Calu3 (cell line): ENCODE measurements around the gene RAPSN. TPM values are rescaled to one million over a fixed set of nuclear protein-coding genes. Genes with fewer than 3 reads are reported as not detected.

Experiments used
- BruUV-seq: library from RNA; stranded (reverse); fragments of 400-500 nt; replicated peaks from 2 replicates; lab custom pipeline; 2021; lab: Mats Ljungman, UMichigan
- CTCF ChIA-PET: fragments of 300-600 bp; sonication (Branson Sonifier 250); formaldehyde crosslinking; loops from one replicate; lab custom pipeline; 2022; ENCODE audit warnings: antibody characterized with exemption; lab: Charles Lee
- DNase-seq: peaks from one replicate; pipeline ENCODE4 v3.0.0; 2022
- H3K27ac Mint-ChIP-seq: one replicate; pipeline ENCODE4 v1.8.0; 2022; ENCODE audit warnings: mixed read lengths; ENCODE audit not compliant: unreplicated experiment
- H3K27me3 Mint-ChIP-seq: one replicate; pipeline ENCODE4 v1.8.0; 2022; ENCODE audit warnings: mixed read lengths; ENCODE audit not compliant: unreplicated experiment
- H3K36me3 Mint-ChIP-seq: one replicate; pipeline ENCODE4 v1.8.0; 2022; ENCODE audit warnings: mild to moderate bottlenecking, moderate library complexity, mixed read lengths; ENCODE audit not compliant: insufficient read depth, unreplicated experiment
- H3K4me1 Mint-ChIP-seq: one replicate; pipeline ENCODE4 v1.8.0; 2022; ENCODE audit warnings: mild to moderate bottlenecking, low read depth, mixed read lengths; ENCODE audit not compliant: unreplicated experiment
- H3K4me3 Mint-ChIP-seq: one replicate; pipeline ENCODE4 v1.8.0; 2022; ENCODE audit warnings: mild to moderate bottlenecking, low read depth, moderate library complexity, mixed read lengths; ENCODE audit not compliant: unreplicated experiment
- H3K9me3 Mint-ChIP-seq: one replicate; pipeline ENCODE4 v1.8.0; 2022; ENCODE audit warnings: low read depth, mixed read lengths; ENCODE audit not compliant: unreplicated experiment
- intact Hi-C: fragments of 100-400 bp; cut with micrococcal nuclease; formaldehyde crosslinking; loops from one replicate; pipeline ENCODE4 v1.10.0; 2022; ENCODE audit not compliant: unreplicated experiment
- total RNA-seq: library from RNA; stranded (reverse); gene quantifications from 2 replicates; pipeline ENCODE4 v1.2.3, GENCODE V29; 2022
- TF ChIP-seq, protein P1 (sequence below): fragments of 200-600 bp; IDR thresholded peaks from one replicate; pipeline ENCODE4 v1.8.0; 2022; ENCODE audit warnings: antibody characterized with exemption; ENCODE audit not compliant: unreplicated experiment

The RAPSN gene
- total RNA-seq, 1 experiment from 2014 or later, result 1.8 TPM

DNA sequence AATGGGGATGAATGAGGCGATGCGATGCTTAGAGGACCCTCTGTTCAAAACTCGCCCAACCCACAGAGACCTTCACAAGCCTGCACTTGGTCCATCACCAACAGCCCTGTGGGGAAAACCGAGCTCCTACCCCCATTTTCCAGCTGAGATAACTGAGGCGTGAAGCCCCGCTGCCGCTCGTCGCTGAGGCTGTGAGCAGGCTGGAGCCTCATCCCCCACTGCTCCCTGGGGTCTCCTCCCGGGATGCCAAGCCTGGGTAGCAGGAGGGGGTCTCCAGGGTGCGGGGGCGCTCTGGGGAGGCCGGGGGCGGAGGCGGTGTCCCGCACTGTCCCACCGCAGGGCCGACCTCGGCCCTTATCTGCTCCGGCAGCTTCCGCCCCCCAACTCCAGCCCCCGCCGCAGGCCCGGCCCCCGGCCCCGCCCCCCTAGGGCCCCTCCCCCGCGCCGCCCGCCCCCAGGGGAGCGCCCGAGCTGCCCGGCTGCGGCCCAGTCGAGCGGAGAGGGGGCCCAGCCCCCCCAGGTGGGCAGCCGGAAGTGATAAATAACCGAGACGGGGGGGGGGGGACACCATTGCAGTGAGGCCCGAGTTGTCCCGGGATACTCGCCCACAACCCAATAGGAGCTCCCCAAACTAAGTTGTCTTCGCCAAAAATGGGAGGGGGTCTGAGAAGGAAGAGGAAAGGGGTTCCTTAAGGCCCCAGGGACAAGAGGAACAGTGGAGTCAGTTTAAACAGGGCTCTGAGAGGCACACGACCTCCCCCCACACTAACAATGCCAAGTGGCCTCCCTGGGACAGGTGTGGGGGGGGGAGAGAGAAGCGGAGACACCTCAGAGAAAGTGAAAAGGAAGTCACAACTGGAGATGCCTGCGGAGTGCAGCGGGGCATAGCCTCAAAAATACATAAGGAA is 48.8 kb downstream of the RAPSN start:
- BruUV-seq, result no TSS peak
- CTCF ChIA-PET, result interaction anchor here (0.6 kb wide), 1 partner anchor 81 kb away, joined by 4 read pairs; no protein-coding TSS in a partner anchor
- H3K9me3 Mint-ChIP-seq, result no peaks in the 10 kb centered on the region
- TF ChIP-seq, protein P1, sequence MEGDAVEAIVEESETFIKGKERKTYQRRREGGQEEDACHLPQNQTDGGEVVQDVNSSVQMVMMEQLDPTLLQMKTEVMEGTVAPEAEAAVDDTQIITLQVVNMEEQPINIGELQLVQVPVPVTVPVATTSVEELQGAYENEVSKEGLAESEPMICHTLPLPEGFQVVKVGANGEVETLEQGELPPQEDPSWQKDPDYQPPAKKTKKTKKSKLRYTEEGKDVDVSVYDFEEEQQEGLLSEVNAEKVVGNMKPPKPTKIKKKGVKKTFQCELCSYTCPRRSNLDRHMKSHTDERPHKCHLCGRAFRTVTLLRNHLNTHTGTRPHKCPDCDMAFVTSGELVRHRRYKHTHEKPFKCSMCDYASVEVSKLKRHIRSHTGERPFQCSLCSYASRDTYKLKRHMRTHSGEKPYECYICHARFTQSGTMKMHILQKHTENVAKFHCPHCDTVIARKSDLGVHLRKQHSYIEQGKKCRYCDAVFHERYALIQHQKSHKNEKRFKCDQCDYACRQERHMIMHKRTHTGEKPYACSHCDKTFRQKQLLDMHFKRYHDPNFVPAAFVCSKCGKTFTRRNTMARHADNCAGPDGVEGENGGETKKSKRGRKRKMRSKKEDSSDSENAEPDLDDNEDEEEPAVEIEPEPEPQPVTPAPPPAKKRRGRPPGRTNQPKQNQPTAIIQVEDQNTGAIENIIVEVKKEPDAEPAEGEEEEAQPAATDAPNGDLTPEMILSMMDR, result no peak
- DNase-seq, result no peak
- H3K36me3 Mint-ChIP-seq, result no peaks in the 10 kb centered on the region
- no peak overlapping the region for H3K27ac Mint-ChIP-seq
- H3K4me1 Mint-ChIP-seq, result no peaks in the 10 kb centered on the region
- H3K27me3 Mint-ChIP-seq, result peaks cover 13% of the 10 kb centered on the region
- H3K4me3 Mint-ChIP-seq, result peak overlapping the region; percentile 44
- intact Hi-C loops, result no loop called here

DNA sequence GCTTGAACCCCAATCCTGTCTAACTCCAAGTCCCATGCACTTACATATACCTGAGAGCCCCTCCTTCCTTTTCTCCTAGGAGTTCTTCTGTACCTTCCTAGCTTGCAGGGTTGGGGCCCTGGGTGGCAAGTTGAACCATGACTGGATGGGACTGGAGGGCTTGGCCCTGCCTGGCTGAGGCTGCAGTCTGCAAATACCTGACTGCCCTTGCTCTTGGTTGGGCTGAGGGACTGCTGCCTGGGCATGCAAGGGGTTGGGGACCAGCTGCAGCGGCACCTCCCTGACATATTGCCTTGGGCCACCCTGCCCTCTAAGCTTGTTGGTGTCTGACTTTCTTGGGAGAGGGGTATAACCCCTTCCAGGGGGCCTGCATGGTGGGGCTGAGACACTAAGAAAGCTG is 50.4 kb downstream of the RAPSN start:
- H3K36me3 Mint-ChIP-seq, result no peaks in the 10 kb centered on the region
- TF ChIP-seq, protein P1, result no peak
- no peaks in the 10 kb centered on the region for H3K9me3 Mint-ChIP-seq
- no TSS peak for BruUV-seq
- H3K4me1 Mint-ChIP-seq, result no peaks in the 10 kb centered on the region
- H3K27ac Mint-ChIP-seq, result no peak overlapping the region
- DNase-seq, result no peak
- H3K4me3 Mint-ChIP-seq, result no peak overlapping the region
- H3K27me3 Mint-ChIP-seq, result peaks cover 13% of the 10 kb centered on the region
- CTCF ChIA-PET, result no interaction called here
- intact Hi-C loops, result no loop called here

DNA sequence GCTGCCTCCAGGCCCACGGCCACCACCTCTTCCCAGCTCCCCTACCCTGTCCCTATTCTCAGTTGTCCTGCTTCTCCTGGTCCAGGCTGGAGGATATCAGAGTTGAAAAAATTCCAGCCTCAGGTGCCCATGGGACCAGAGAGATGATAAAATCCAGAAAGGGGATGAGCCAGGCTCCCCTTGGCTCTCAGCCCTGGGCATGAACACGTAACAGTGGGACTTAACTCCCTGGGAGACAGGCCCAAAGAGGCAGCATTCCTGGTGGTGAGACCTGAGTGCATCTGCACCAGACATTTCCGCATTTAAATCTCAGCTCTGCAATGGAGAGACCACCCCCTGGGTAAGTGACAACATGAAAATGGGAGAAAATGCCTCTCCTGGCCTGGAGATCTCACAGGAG is 50.9 kb downstream of the RAPSN start:
- CTCF ChIA-PET, result no interaction called here
- intact Hi-C loops, result no loop called here
- H3K36me3 Mint-ChIP-seq, result no peaks in the 10 kb centered on the region
- no peak overlapping the region for H3K27ac Mint-ChIP-seq
- DNase-seq, result no peak
- peaks cover 13% of the 10 kb centered on the region for H3K27me3 Mint-ChIP-seq
- H3K9me3 Mint-ChIP-seq, result no peaks in the 10 kb centered on the region
- no peaks in the 10 kb centered on the region for H3K4me1 Mint-ChIP-seq
- TF ChIP-seq, protein P1, result no peak
- BruUV-seq, result no TSS peak
- H3K4me3 Mint-ChIP-seq, result no peak overlapping the region

DNA sequence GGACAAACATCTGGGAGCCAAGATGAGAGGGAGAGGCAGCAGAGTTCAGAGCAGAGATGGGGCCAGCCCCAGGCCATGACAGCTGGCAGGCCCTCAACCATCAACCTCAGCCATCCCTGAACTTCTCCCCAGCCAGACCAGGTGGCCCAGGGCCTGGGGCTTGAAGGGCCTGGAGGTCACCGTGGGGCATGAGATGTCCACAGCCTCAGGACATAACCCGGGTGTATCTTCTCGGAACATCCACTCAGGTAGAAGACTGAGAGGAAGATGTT is 53.0 kb downstream of the RAPSN start:
- TF ChIP-seq, protein P1, result no peak
- CTCF ChIA-PET, result no interaction called here
- Mint-ChIP-seq H3K27ac (no peak overlapping the region), H3K27me3 (peaks cover 12% of the 10 kb centered on the region), H3K9me3 (no peaks in the 10 kb centered on the region), H3K4me3 (no peak overlapping the region), H3K4me1 (no peaks in the 10 kb centered on the region), H3K36me3 (no peaks in the 10 kb centered on the region)
- BruUV-seq, result no TSS peak
- intact Hi-C loops, result no loop called here
- no peak for DNase-seq
